HG03469 (cell line): ENCODE data around the gene EDEM3.
A peak's percentile ranks its signal among the peaks of the same experiment; 100 is the strongest.
"Not testable (repeated sequence)": the region's sequence is repeated elsewhere in the genome, so short reads cannot be mapped to it uniquely, and the experiment has no call there.

Source experiments
- ATAC-seq: cut with Tn5 transposase; IDR thresholded peaks from one replicate; pipeline ENCODE4 v1.9.1; 2021; ENCODE audit warnings: mild to moderate bottlenecking, moderate library complexity, moderate number of reproducible peaks; ENCODE audit not compliant: unreplicated experiment

The EDEM3 gene

GRCh38 chr1:184680611-184681225 is 73.9 kb downstream of the EDEM3 start:
- not testable (repeated sequence) for ATAC-seq

- not testable (repeated sequence) for ATAC-seq
Measured at GRCh38 chr1:184679472-184679871, 75.2 kb downstream of the EDEM3 start.

- ATAC-seq, result no peak
Measured at GRCh38 chr1:184677344-184677743, 77.3 kb downstream of the EDEM3 start.

- no peak for ATAC-seq
Measured at GRCh38 chr1:184673305-184673704, 81.4 kb downstream of the EDEM3 start.

- no peak for ATAC-seq
Measured at GRCh38 chr1:184672013-184672726, 82.5 kb downstream of the EDEM3 start.

- no peak for ATAC-seq
Measured at GRCh38 chr1:184669391-184669790, 85.3 kb downstream of the EDEM3 start.

GRCh38 chr1:184665360-184665759 is 89.3 kb downstream of the EDEM3 start:
- ATAC-seq, result no peak

GRCh38 chr1:184664661-184665060 is 90.0 kb downstream of the EDEM3 start:
- ATAC-seq, result no peak

GRCh38 chr1:184664042-184664660 is 90.5 kb downstream of the EDEM3 start:
- ATAC-seq, result peak; percentile 64

- no peak for ATAC-seq
Measured at GRCh38 chr1:184661801-184662200, 92.9 kb downstream of the EDEM3 start.

- no peak for ATAC-seq
Measured at GRCh38 chr1:184660462-184661191, 94.0 kb downstream of the EDEM3 start.

GRCh38 chr1:184658055-184658454 is 96.6 kb downstream of the EDEM3 start:
- no peak for ATAC-seq

GRCh38 chr1:184656221-184656620 is 98.4 kb downstream of the EDEM3 start:
- no peak for ATAC-seq

- no peak for ATAC-seq
Measured at GRCh38 chr1:184655185-184655584, 99.5 kb downstream of the EDEM3 start.

GRCh38 chr1:184650177-184650866 is 104.3 kb downstream of the EDEM3 start:
- ATAC-seq, result no peak

GRCh38 chr1:184649451-184649888 is 105.2 kb downstream of the EDEM3 start:
- ATAC-seq, result peak; percentile 97

GRCh38 chr1:184648856-184649201 is 105.8 kb downstream of the EDEM3 start:
- no peak for ATAC-seq

GRCh38 chr1:184648160-184648855 is 106.3 kb downstream of the EDEM3 start:
- ATAC-seq, result no peak

- no peak for ATAC-seq
Measured at GRCh38 chr1:184647471-184647870, 107.2 kb downstream of the EDEM3 start.

GRCh38 chr1:184646824-184647223 is 107.8 kb downstream of the EDEM3 start:
- ATAC-seq, result no peak
